EH (cell line): Measurements from ENCODE around the gene PPP1R27.

Experiments
- DNase-seq: peaks from one replicate; pipeline ENCODE4 v3.0.0-alpha.2; 2015; ENCODE audit warnings: low read depth

PPP1R27 gene

DNA sequence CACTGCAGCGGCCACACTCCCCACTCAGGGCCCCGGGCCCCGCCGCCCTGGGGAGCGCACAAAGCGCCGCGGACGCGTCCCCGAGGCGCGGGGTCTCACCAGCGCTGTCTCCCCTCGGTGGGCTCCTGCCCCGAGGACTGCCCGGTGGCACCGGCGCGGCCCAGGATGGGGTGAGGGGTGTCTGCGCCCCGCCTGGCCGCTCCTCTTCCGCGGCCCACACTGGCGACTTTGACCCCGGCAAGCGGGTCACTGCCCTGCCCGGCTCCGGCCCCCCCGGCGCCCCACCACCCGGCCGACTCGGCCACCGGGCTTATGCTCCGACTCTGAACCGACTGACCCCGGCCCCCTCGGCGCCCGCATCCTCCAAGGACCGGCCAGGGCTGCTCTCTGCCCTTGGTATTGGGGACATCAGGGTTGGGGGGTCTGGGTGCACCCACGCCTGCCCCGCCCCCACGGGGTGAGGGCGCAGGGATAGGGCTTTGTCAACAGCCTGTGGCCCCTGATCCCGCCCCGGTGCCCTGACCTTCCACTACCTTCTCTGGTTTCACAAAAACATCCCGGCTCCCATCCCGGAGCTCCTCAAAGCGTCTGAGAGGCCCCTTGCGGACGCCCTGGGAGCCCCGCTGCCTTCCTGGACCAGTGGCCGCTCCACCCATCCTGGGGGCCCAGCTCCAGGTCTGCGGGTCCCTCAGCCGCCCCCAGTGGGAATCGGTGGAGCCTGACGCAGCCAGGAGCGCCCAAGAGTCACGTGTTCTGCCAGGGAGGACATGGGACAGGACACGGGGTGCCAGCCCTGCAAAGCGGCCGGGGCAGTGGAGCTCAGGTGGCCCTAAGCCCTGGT is 30.1 kb downstream of the PPP1R27 start:
- no peak for DNase-seq

GRCh38 chr17:81803728-81804558 is 30.9 kb downstream of the PPP1R27 start, which contains the start of gene GCGR:
Gene GCGR (plus strand): TSS chr17:81804150. CDS start chr17:81809019, 4,869 bp downstream.
- DNase-seq, result no peak

- DNase-seq, result no peak
Observed at GRCh38 chr17:81802856-81803643, 31.8 kb downstream of the PPP1R27 start.

DNA sequence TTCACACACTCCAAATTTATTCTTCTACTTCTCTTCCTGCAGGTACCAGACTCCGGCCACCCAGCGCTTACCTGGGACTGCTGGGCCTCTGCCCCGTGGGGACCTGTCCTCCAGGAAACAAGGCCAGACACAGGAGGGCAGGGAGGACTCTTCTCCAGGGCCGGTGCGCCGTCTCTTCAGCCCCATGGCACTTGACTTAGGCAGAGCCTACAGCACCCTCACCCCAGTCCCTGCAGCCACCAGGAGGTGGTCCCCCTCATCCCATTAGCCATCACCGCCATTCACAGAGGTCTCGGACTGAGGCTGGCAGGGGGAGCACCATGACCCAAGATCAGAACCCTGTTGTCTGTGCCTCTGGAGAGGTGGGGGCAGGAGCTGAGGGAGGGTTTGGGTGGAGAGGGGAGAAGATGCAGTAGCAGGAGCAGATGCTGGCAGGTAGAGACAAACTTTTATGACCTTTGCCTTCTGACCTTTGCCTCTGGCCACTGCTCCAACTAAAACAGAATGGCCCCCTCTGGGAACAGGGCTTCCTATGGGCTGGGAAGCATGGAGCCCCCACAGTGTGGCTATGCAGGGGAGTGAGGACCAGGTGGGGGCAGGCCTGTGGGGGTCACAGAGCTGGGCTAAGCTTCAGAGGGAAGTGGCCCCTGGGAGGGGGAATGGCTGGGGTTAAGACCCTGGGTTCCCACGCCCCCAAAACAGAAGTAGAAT is 32.6 kb downstream of the PPP1R27 start:
- no peak for DNase-seq

GRCh38 chr17:81801327-81801726 is 33.5 kb downstream of the PPP1R27 start:
- no peak for DNase-seq

- no peak for DNase-seq
Observed at GRCh38 chr17:81794509-81794908, 40.3 kb downstream of the PPP1R27 start.

GRCh38 chr17:81794074-81794476 is 40.8 kb downstream of the PPP1R27 start:
- DNase-seq, result no peak

DNA sequence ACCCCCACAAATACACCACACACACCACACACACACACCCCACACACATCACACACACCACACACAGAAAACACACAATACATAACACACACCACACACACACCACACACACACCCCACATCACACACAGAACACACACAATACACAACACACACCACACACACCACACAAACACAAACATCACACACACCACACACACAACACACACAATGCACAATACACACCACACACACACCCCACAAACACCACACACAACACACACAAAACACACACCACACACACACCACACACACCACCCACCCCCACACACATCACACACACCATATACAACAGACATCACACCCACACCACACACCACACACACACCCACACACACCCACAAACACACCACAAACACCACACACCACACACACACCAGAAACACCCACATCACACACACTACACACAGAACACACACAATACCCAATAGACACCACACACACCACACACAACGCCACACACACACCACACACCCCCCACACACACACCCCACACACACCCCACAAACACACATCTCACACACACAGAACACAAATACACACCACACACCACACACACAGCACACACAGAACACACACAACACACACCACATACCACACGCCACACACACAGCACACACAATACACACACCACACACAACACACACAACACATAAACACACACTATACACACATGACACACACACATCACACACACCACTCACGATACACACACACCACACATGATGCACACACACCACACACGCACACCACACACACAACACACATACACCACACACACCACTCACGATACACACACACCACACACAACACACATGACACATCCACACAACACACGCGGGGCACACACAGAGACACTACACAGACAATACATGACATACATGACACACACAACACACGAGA is 41.9 kb downstream of the PPP1R27 start:
- no peak for DNase-seq
